Measurements from ENCODE around the gene SHISA9. TPM values are rescaled to one million over a fixed set of nuclear protein-coding genes. Genes with fewer than 3 reads are reported as not detected.
A peak's percentile ranks its signal among the peaks of the same experiment; 100 is the strongest.

SHISA9 gene
- total RNA-seq, 2 donors from 2014 or later: 0.21 to 3.4 TPM

DNA sequence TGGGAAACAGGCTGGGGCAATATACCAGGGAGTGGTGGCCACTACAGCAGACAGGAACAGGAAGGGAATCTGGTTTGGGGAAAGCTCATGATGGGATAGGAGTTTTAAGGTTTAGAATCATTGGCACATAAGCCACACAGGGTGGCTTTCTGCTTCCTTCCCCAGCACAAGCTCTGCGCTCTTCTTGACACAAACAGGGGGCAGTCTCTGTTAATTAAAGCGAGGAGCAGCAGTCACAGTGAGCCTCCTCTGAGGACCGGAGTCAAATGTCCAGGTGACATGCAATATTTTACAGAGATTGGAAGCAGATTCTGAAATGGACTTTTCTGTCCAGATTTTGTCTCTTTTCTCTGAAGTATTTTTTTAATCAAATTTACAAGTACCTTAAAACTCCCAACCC, 2.8 kb upstream of the SHISA9 start:
- DNase-seq (ENCODE audit: low spot score): no peak
- no peak for ATAC-seq (ENCODE audit: insufficient number of reproducible peaks, low FRiP score, low read depth)
- Histone ChIP-seq H3K27me3 (replicated peaks; ENCODE audit: insufficient read depth) (peaks cover 3% of the 10 kb centered on the region), H3K9me3 (no peaks in the 10 kb centered on the region), H3K4me3 (no peak overlapping the region), H3K4me1 (ENCODE audit: control insufficient read depth in 1 of 2, low read depth in 2 of 2) (peaks cover 3 to 17% of the 10 kb centered on the region in 2 donors), H3K36me3 (no peaks in the 10 kb centered on the region), H3K27ac (no peak overlapping the region)
- TF ChIP-seq, protein P1, sequence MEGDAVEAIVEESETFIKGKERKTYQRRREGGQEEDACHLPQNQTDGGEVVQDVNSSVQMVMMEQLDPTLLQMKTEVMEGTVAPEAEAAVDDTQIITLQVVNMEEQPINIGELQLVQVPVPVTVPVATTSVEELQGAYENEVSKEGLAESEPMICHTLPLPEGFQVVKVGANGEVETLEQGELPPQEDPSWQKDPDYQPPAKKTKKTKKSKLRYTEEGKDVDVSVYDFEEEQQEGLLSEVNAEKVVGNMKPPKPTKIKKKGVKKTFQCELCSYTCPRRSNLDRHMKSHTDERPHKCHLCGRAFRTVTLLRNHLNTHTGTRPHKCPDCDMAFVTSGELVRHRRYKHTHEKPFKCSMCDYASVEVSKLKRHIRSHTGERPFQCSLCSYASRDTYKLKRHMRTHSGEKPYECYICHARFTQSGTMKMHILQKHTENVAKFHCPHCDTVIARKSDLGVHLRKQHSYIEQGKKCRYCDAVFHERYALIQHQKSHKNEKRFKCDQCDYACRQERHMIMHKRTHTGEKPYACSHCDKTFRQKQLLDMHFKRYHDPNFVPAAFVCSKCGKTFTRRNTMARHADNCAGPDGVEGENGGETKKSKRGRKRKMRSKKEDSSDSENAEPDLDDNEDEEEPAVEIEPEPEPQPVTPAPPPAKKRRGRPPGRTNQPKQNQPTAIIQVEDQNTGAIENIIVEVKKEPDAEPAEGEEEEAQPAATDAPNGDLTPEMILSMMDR (IDR thresholded peaks at IDR 0.05): no peak

DNA sequence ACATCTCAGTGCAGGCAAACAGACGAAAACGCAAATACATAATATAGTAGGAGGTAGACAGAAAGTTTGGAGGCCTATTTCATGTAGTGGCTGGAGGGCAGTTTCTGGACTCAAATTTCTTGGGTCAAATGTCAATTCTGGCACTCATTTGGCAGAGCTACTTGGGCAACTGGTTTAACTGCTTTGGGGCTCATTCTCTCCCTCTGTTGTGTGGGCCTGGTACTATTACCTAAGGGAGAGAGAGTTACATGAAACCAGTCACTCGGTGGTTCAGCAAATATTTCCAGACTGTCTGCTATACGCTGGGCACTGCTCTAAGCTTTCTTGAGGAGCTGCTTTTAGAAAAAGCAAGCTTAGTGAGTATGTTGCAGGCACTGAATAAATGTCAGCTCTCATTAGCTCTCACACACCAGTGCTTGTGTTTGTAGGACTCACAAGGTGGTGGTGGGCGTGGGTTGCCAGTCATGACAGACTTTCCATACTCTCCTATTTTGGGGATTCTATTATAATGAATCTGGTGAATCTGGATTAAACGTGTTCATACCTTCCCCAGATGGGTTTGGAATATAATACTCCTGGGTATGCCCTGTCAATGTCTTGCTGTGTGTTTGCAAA, 1.8 kb upstream of the SHISA9 start:
- TF ChIP-seq, protein P1 (IDR thresholded peaks at IDR 0.05): no peak
- DNase-seq (ENCODE audit: low spot score): no peak
- no peak overlapping the region for H3K4me3 ChIP-seq
- no peak overlapping the region for H3K27ac ChIP-seq
- H3K36me3 ChIP-seq: no peaks in the 10 kb centered on the region
- H3K27me3 ChIP-seq (replicated peaks; ENCODE audit: insufficient read depth): peaks cover 3% of the 10 kb centered on the region
- no peak for ATAC-seq (ENCODE audit: insufficient number of reproducible peaks, low FRiP score, low read depth)
- peaks cover 3 to 23% of the 10 kb centered on the region in 2 donors for H3K4me1 ChIP-seq (ENCODE audit: control insufficient read depth in 1 of 2, low read depth in 2 of 2)
- no peaks in the 10 kb centered on the region for H3K9me3 ChIP-seq

DNA sequence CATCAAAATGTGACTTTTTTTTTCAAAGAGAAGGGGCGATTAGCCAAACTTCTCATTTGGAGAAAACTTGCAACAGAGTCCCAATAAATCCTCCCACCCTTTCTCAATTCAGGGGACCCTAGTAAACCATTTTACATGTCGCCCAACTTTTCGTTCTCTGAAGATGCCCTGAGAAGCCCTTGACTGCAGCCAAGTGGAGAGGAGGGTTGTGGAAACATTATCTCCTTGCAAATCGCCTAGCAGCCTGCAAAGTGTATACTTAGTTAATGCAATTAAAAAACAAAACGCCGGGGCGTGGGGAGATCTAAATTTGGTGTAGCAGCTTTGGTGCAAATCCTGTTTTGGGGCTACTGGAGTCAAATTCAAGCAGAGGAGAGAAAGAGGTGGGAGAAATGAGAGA, 1.2 kb upstream of the SHISA9 start:
- TF ChIP-seq, protein P1 (IDR thresholded peaks at IDR 0.05): no peak
- Histone ChIP-seq H3K36me3 (no peaks in the 10 kb centered on the region), H3K27me3 (replicated peaks; ENCODE audit: insufficient read depth) (peaks cover 3% of the 10 kb centered on the region), H3K27ac (no peak overlapping the region), H3K9me3 (no peaks in the 10 kb centered on the region), H3K4me1 (ENCODE audit: control insufficient read depth in 1 of 2, low read depth in 2 of 2) (peaks cover 3 to 23% of the 10 kb centered on the region in 2 donors), H3K4me3 (no peak overlapping the region)
- ATAC-seq (ENCODE audit: insufficient number of reproducible peaks, low FRiP score, low read depth): no peak
- no peak for DNase-seq (ENCODE audit: low spot score)

DNA sequence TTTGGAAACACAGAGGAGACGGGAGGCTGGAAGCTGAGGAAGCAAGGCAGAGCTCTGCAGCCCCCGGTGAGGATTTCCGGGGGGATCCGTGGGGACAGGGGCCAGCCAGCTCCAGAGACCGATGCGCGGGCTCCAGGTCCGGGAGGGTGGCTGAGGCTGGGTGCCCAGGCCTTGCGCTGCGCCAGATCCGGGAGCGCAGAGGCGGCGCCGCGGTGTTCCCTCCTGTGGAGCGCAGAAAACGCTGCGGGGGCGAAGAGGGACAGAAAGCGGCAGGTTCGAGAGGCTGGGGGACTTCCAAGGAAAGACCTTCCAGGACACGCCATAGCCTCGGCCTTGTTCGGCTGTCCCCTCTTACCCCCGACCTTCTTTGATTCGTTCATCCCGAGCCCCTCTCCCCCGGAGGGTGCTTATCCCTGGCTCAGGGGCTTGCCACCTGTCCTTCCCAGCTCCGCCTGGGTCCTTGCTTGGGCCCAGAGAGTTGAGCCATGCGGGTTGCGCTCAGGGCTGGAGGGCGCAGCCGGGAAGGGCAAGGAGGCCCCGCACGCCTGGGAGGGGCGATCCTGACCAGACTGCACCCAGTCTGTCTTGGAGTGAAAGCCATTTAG, 697 bp upstream of the SHISA9 start:
- no peak overlapping the region for H3K27ac ChIP-seq
- DNase-seq (ENCODE audit: low spot score) (no peak), ATAC-seq (ENCODE audit: insufficient number of reproducible peaks, low FRiP score, low read depth) (no peak)
- peaks cover 3 to 23% of the 10 kb centered on the region in 2 donors for H3K4me1 ChIP-seq (ENCODE audit: control insufficient read depth in 1 of 2, low read depth in 2 of 2)
- H3K36me3 ChIP-seq: no peaks in the 10 kb centered on the region
- peak overlapping the region; percentile 19 for H3K4me3 ChIP-seq
- H3K9me3 ChIP-seq: no peaks in the 10 kb centered on the region
- H3K27me3 ChIP-seq (replicated peaks; ENCODE audit: insufficient read depth): peaks cover 3% of the 10 kb centered on the region
- TF ChIP-seq, protein P1 (IDR thresholded peaks at IDR 0.05): no peak

DNA sequence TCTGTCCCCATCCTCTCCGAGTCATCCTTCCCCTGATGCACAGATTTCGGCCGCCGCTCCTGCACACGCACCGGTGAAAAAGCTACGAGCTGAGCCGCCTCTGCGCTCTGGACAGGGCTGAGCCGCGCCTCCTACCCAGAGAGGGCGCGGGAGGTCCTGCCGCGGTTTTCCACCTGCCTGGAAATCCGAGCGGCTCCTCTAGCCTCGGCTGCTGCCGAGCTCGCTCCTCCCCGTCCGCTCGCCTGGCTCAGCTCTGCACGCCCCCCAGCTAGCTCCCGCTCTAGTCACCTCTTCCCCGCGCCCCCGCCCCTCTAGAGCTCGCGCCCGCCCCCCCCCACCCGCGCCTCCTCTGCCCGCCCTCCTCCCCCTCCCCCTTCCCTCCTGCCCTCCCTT, 198 bp upstream of the SHISA9 start:
- TF ChIP-seq, protein P1 (IDR thresholded peaks at IDR 0.05): no peak
- peaks cover 3 to 23% of the 10 kb centered on the region in 2 donors for H3K4me1 ChIP-seq (ENCODE audit: control insufficient read depth in 1 of 2, low read depth in 2 of 2)
- DNase-seq (ENCODE audit: low spot score) (no peak), ATAC-seq (ENCODE audit: insufficient number of reproducible peaks, low FRiP score, low read depth) (no peak)
- no peak overlapping the region for H3K27ac ChIP-seq
- H3K4me3 ChIP-seq: peak overlapping the region; percentile 19
- H3K27me3 ChIP-seq (replicated peaks; ENCODE audit: insufficient read depth): peaks cover 3% of the 10 kb centered on the region
- H3K9me3 ChIP-seq: no peaks in the 10 kb centered on the region
- no peaks in the 10 kb centered on the region for H3K36me3 ChIP-seq
